Neural progenitor cell (in vitro differentiated cells): ENCODE results near the gene CACNB1. TPM values are rescaled to one million over a fixed set of nuclear protein-coding genes. Genes with fewer than 3 reads are reported as not detected.
A peak's percentile ranks its signal among the peaks of the same experiment; 100 is the strongest.

Source experiments
- DNase-seq: peaks from one replicate; pipeline ENCODE4 v3.0.0-alpha.2; 2016; ENCODE audit warnings: low spot score
- H2AFZ ChIP-seq: fragments of 200-600 bp; sonication (generic); replicated peaks from 2 replicates; pipeline ENCODE4 v1.6.1; 2016; ENCODE audit warnings: antibody characterized with exemption
- H3F3A ChIP-seq: fragments of 200-600 bp; sonication (generic); 2 replicates; pipeline ENCODE4 v1.6.1; 2016; ENCODE audit warnings: antibody characterized with exemption, low read depth
- H3K27ac ChIP-seq: fragments of 200-600 bp; sonication (generic); 2 replicates; pipeline ENCODE4 v1.5.1; 2016; ENCODE audit warnings: mild to moderate bottlenecking
- H3K27me3 ChIP-seq: fragments of 200-600 bp; sonication (generic); 2 replicates; pipeline ENCODE4 v1.6.1; 2016; ENCODE audit warnings: mild to moderate bottlenecking, moderate library complexity
- H3K36me3 ChIP-seq: fragments of 200-600 bp; sonication (generic); 2 replicates; pipeline ENCODE4 v1.5.1; 2016
- H3K4me1 ChIP-seq: fragments of 200-600 bp; sonication (generic); 2 replicates; pipeline ENCODE4 v1.6.1; 2016; ENCODE audit warnings: mixed run types
- H3K4me2 ChIP-seq: fragments of 200-600 bp; sonication (generic); 2 replicates; pipeline ENCODE4 v1.6.1; 2016
- H3K4me3 ChIP-seq: fragments of 200-600 bp; sonication (generic); 2 replicates; pipeline ENCODE4 v1.5.1; 2016
- H3K79me2 ChIP-seq: fragments of 200-600 bp; sonication (generic); 2 replicates; pipeline ENCODE4 v1.6.1; 2016; ENCODE audit warnings: low read depth
- H3K9ac ChIP-seq: fragments of 200-600 bp; sonication (generic); 2 replicates; pipeline ENCODE4 v1.6.1; 2016
- H3K9me3 ChIP-seq: fragments of 200-600 bp; sonication (generic); 2 replicates; pipeline ENCODE4 v1.5.1; 2016; ENCODE audit warnings: low read depth
- H4K20me1 ChIP-seq: fragments of 200-600 bp; sonication (generic); 2 replicates; pipeline ENCODE4 v1.6.1; 2016; ENCODE audit warnings: low read depth
- H3K27ac Mint-ChIP-seq: 3 replicates; pipeline ENCODE4 v1.8.0; 2021; ENCODE audit warnings: mixed read lengths
- H3K27me3 Mint-ChIP-seq: 2 replicates; pipeline ENCODE4 v1.8.0; 2022; ENCODE audit warnings: low read depth, mild to moderate bottlenecking, inconsistent platforms, moderate library complexity, mixed read lengths; ENCODE audit not compliant: insufficient read depth
- H3K36me3 Mint-ChIP-seq: 3 replicates; pipeline ENCODE4 v1.8.0; 2021; ENCODE audit warnings: mixed read lengths
- H3K4me1 Mint-ChIP-seq: 3 replicates; pipeline ENCODE4 v1.8.0; 2021; ENCODE audit warnings: mixed read lengths
- H3K4me3 Mint-ChIP-seq: 3 replicates; pipeline ENCODE4 v1.8.0; 2021; ENCODE audit warnings: mild to moderate bottlenecking, moderate library complexity, mixed read lengths
- H3K9me3 Mint-ChIP-seq: 3 replicates; pipeline ENCODE4 v1.8.0; 2020; ENCODE audit warnings: mixed read lengths
- CTCF ChIP-seq: fragments of 200-600 bp; sonication (generic); IDR thresholded peaks from 2 replicates; pipeline ENCODE4 v1.5.1; 2017; ENCODE audit warnings: antibody characterized with exemption, mild to moderate bottlenecking
- EZH2 ChIP-seq: fragments of 200-600 bp; sonication (generic); IDR thresholded peaks from 2 replicates; pipeline ENCODE4 v1.6.1; 2017; ENCODE audit warnings: antibody characterized with exemption, mild to moderate bottlenecking, moderate library complexity
- EZH2phosphoT487 ChIP-seq: fragments of 200-600 bp; sonication (generic); IDR thresholded peaks from 2 replicates; pipeline ENCODE4 v1.6.1; 2017; ENCODE audit warnings: antibody characterized with exemption
- total RNA-seq: library from RNA; depleted of rRNA; stranded (reverse); fragments of >200 nt; gene quantifications from 2 replicates; pipeline ENCODE4 v1.2.3, GENCODE V29; 2015; ENCODE audit warnings: low replicate concordance

CACNB1 gene
- total RNA-seq, 1 donor from 2014 or later, result 6.3 TPM

- H3K79me2 ChIP-seq, result no peaks in the 10 kb centered on the region
- Mint-ChIP-seq H3K4me3 (no peak overlapping the region), H3K36me3 (peaks cover 13% of the 10 kb centered on the region), H3K9me3 (no peaks in the 10 kb centered on the region), H3K4me1 (peaks cover 11% of the 10 kb centered on the region), H3K27me3 (no peaks in the 10 kb centered on the region), H3K27ac (no peak overlapping the region)
- no peak overlapping the region for H3K9ac ChIP-seq
- DNase-seq, result peak; percentile 93
- peak overlapping the region; percentile 47 for H3K4me2 ChIP-seq
- H3K4me3 ChIP-seq, result no peak overlapping the region
- no peaks in the 10 kb centered on the region for H3K9me3 ChIP-seq
- H3K4me1 ChIP-seq, result no peaks in the 10 kb centered on the region
- no peak overlapping the region for H3K27ac ChIP-seq
- no peaks in the 10 kb centered on the region for H3K36me3 ChIP-seq
- no peak overlapping the region for H2AFZ ChIP-seq
- H3K27me3 ChIP-seq, result no peaks in the 10 kb centered on the region
- no peaks in the 10 kb centered on the region for H4K20me1 ChIP-seq
- TF ChIP-seq EZH2phosphoT487 (no peak), CTCF (peak; percentile 85)
- H3F3A ChIP-seq, result peaks cover 5% of the 10 kb centered on the region
These were observed 22.4 kb downstream of the CACNB1 start for GRCh38 chr17:39174920-39175694.

- Mint-ChIP-seq H3K27ac (no peak overlapping the region), H3K36me3 (peaks cover 13% of the 10 kb centered on the region), H3K27me3 (no peaks in the 10 kb centered on the region), H3K4me3 (no peak overlapping the region), H3K9me3 (peaks cover 3% of the 10 kb centered on the region), H3K4me1 (peaks cover 14% of the 10 kb centered on the region)
- no peak overlapping the region for H3K27ac ChIP-seq
- H3K79me2 ChIP-seq, result no peaks in the 10 kb centered on the region
- H3F3A ChIP-seq, result peaks cover 3% of the 10 kb centered on the region
- H2AFZ ChIP-seq, result no peak overlapping the region
- no peaks in the 10 kb centered on the region for H3K9me3 ChIP-seq
- no peaks in the 10 kb centered on the region for H4K20me1 ChIP-seq
- no peak overlapping the region for H3K4me3 ChIP-seq
- no peak overlapping the region for H3K4me2 ChIP-seq
- no peaks in the 10 kb centered on the region for H3K27me3 ChIP-seq
- H3K36me3 ChIP-seq, result no peaks in the 10 kb centered on the region
- DNase-seq, result no peak
- no peaks in the 10 kb centered on the region for H3K4me1 ChIP-seq
- TF ChIP-seq CTCF, result no peak
- no peak for TF ChIP-seq EZH2phosphoT487
- TF ChIP-seq EZH2, result no peak
- no peak overlapping the region for H3K9ac ChIP-seq
These were observed 23.8 kb downstream of the CACNB1 start for GRCh38 chr17:39173526-39174274.

GRCh38 chr17:39173080-39173479, 24.4 kb downstream of the CACNB1 start:
- no peak overlapping the region for H3K4me2 ChIP-seq
- H3K27me3 ChIP-seq, result no peaks in the 10 kb centered on the region
- H2AFZ ChIP-seq, result no peak overlapping the region
- H3K27ac ChIP-seq, result no peak overlapping the region
- peaks cover 14% of the 10 kb centered on the region for H3K4me1 Mint-ChIP-seq
- no peaks in the 10 kb centered on the region for H3K36me3 ChIP-seq
- no peaks in the 10 kb centered on the region for H3K9me3 ChIP-seq
- no peak overlapping the region for H3K9ac ChIP-seq
- peaks cover 10% of the 10 kb centered on the region for H3K36me3 Mint-ChIP-seq
- TF ChIP-seq EZH2phosphoT487, result no peak
- TF ChIP-seq EZH2, result no peak
- TF ChIP-seq CTCF, result no peak
- H3K4me1 ChIP-seq, result no peaks in the 10 kb centered on the region
- no peak overlapping the region for H3K4me3 Mint-ChIP-seq
- no peaks in the 10 kb centered on the region for H4K20me1 ChIP-seq
- H3K4me3 ChIP-seq, result no peak overlapping the region
- no peak overlapping the region for H3K27ac Mint-ChIP-seq
- no peaks in the 10 kb centered on the region for H3F3A ChIP-seq
- H3K79me2 ChIP-seq, result no peaks in the 10 kb centered on the region
- peaks cover 3% of the 10 kb centered on the region for H3K9me3 Mint-ChIP-seq
- no peaks in the 10 kb centered on the region for H3K27me3 Mint-ChIP-seq
- DNase-seq, result no peak
